ENCODE data around the gene AMBP.

Gene AMBP

GRCh38 chr9:114088571-114089170 lies 10.6 kb upstream of the AMBP start:
- H3K9me3 ChIP-seq (ENCODE audit: low read length), result no peaks in the 10 kb centered on the region
- H2AFZ ChIP-seq (ENCODE audit: low read length), result no peak overlapping the region
- no peaks in the 10 kb centered on the region for H3K9me2 ChIP-seq (ENCODE audit: low read depth, low read length)
- no peaks in the 10 kb centered on the region for H3K36me3 ChIP-seq (ENCODE audit: insufficient read depth, low read length)
- H3K4me3 ChIP-seq (ENCODE audit: low read depth, low read length, poor library complexity, severe bottlenecking), result no peak overlapping the region
- no peaks in the 10 kb centered on the region; the same call in 1 of the 2 replicates for H3K27me3 ChIP-seq (ENCODE audit: insufficient read depth, low read length)
- no peak overlapping the region for H3K9ac ChIP-seq (ENCODE audit: low read length)
- no peaks in the 10 kb centered on the region for H3F3A ChIP-seq (ENCODE audit: insufficient read depth, low read length)
- no peak overlapping the region for H3K27ac ChIP-seq (ENCODE audit: low read depth, low read length, poor library complexity, severe bottlenecking)
- no peaks in the 10 kb centered on the region for H3K79me2 ChIP-seq (ENCODE audit: insufficient read depth, low read length)
- no peaks in the 10 kb centered on the region for H3K4me1 ChIP-seq (ENCODE audit: insufficient read depth, low read length, severe bottlenecking)
- no peak overlapping the region for H3K4me2 ChIP-seq (ENCODE audit: low read length)
- TF ChIP-seq CTCF (IDR thresholded peaks at IDR 0.05; ENCODE audit: low read length), result no peak
- no peaks in the 10 kb centered on the region for H4K20me1 ChIP-seq (ENCODE audit: insufficient read depth, low read length)

DNA sequence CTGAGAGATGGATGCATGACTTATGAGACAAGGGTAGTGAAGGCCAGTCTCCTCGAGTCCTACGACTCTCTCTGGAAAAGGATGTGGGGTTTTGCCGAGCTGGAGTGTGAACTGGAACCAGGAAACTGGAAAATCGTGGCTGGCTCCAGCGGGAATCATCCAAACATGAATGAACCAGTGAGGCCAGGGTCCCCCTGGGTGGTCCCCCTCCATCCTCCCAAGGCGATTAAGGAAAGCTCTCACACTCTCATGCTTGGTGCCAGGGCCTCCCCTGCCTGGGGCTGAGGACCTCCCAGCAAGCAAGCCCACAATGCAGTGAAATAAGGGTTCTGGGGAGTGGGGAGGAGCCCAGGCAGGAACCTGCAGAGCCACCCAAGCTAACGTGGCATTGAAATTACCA lies 9.6 kb upstream of the AMBP start:
- H3K9ac ChIP-seq (ENCODE audit: low read length), result no peak overlapping the region
- no peak overlapping the region for H3K4me3 ChIP-seq (ENCODE audit: low read depth, low read length, poor library complexity, severe bottlenecking)
- H3K4me2 ChIP-seq (ENCODE audit: low read length), result no peak overlapping the region
- no peaks in the 10 kb centered on the region for H3F3A ChIP-seq (ENCODE audit: insufficient read depth, low read length)
- no peak overlapping the region for H3K27ac ChIP-seq (ENCODE audit: low read depth, low read length, poor library complexity, severe bottlenecking)
- no peaks in the 10 kb centered on the region for H3K4me1 ChIP-seq (ENCODE audit: insufficient read depth, low read length, severe bottlenecking)
- no peak overlapping the region for H2AFZ ChIP-seq (ENCODE audit: low read length)
- H3K36me3 ChIP-seq (ENCODE audit: insufficient read depth, low read length), result no peaks in the 10 kb centered on the region
- H3K9me2 ChIP-seq (ENCODE audit: low read depth, low read length), result no peaks in the 10 kb centered on the region
- no peaks in the 10 kb centered on the region for H4K20me1 ChIP-seq (ENCODE audit: insufficient read depth, low read length)
- H3K9me3 ChIP-seq (ENCODE audit: low read length), result no peaks in the 10 kb centered on the region
- no peaks in the 10 kb centered on the region for H3K79me2 ChIP-seq (ENCODE audit: insufficient read depth, low read length)
- no peaks in the 10 kb centered on the region; the same call in 1 of the 2 replicates for H3K27me3 ChIP-seq (ENCODE audit: insufficient read depth, low read length)
- TF ChIP-seq EZH2 (IDR thresholded peaks at IDR 0.05; ENCODE audit: borderline replicate concordance, low read length) (no peak), CTCF (IDR thresholded peaks at IDR 0.05; ENCODE audit: low read length) (no peak)

DNA sequence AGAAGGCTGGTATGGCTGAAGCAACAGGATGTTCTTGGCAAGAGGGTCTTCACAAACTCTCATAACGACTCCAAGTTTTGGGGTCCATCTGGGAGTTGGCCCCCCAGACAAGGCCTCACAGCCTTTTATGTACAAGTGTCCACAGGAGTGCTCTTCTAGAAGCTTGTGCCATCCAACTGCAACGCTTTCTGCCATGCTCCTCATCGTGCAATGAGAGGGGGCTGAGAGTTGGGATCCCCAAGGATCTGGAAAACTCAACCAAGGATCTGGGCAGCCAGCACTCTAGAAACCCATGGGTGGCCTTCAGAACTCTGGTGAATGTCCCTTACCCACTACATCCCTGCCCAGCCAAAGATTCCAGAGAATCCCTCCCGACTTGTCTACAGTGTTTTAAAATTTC lies 8.5 kb upstream of the AMBP start:
- H3K79me2 ChIP-seq (ENCODE audit: insufficient read depth, low read length), result no peaks in the 10 kb centered on the region
- no peaks in the 10 kb centered on the region for H3K9me2 ChIP-seq (ENCODE audit: low read depth, low read length)
- H3K4me2 ChIP-seq (ENCODE audit: low read length), result no peak overlapping the region
- TF ChIP-seq CTCF (IDR thresholded peaks at IDR 0.05; ENCODE audit: low read length), result no peak
- TF ChIP-seq EZH2 (IDR thresholded peaks at IDR 0.05; ENCODE audit: borderline replicate concordance, low read length), result no peak
- no peak overlapping the region for H3K4me3 ChIP-seq (ENCODE audit: low read depth, low read length, poor library complexity, severe bottlenecking)
- no peaks in the 10 kb centered on the region for H3K9me3 ChIP-seq (ENCODE audit: low read length)
- no peaks in the 10 kb centered on the region for H4K20me1 ChIP-seq (ENCODE audit: insufficient read depth, low read length)
- H3K27me3 ChIP-seq (ENCODE audit: insufficient read depth, low read length), result no peaks in the 10 kb centered on the region; the same call in 1 of the 2 replicates
- no peak overlapping the region for H3K9ac ChIP-seq (ENCODE audit: low read length)
- H3F3A ChIP-seq (ENCODE audit: insufficient read depth, low read length), result no peaks in the 10 kb centered on the region
- no peaks in the 10 kb centered on the region for H3K4me1 ChIP-seq (ENCODE audit: insufficient read depth, low read length, severe bottlenecking)
- H2AFZ ChIP-seq (ENCODE audit: low read length), result no peak overlapping the region
- H3K36me3 ChIP-seq (ENCODE audit: insufficient read depth, low read length), result no peaks in the 10 kb centered on the region
- H3K27ac ChIP-seq (ENCODE audit: low read depth, low read length, poor library complexity, severe bottlenecking), result no peak overlapping the region
